ENCODE measurements around the gene RDX.

GRCh38 chr11:110152199-110152598 lies 144.2 kb downstream of the RDX start:
- TF ChIP-seq CTCF (IDR thresholded peaks at IDR 0.05) (no peak), EZH2 (IDR thresholded peaks at IDR 0.05; ENCODE audit: borderline replicate concordance, insufficient read depth, low read depth, low read length, poor library complexity, severe bottlenecking) (no peak)
